ENCODE data around the gene BARHL1.

BARHL1 gene

GRCh38 chr9:132596200-132596599 is 13.8 kb downstream of the BARHL1 start:
- WGBS, result 93% methylated on average over 2 of the region's 3 CpGs
- peaks cover 3% of the 10 kb centered on the region for H3K4me1 ChIP-seq (ENCODE audit: control insufficient read depth, insufficient read depth, low read depth, low read length)
- H3K9ac ChIP-seq (ENCODE audit: low read length), result no peak overlapping the region
- H3K23ac ChIP-seq (ENCODE audit: low read length in 2 of 2), result no peak overlapping the region
- H2BK15ac ChIP-seq (ENCODE audit: low read depth, poor library complexity, severe bottlenecking), result no peak overlapping the region
- H2AK5ac ChIP-seq (ENCODE audit: low read length, severe bottlenecking), result no peak overlapping the region
- no peak for DNase-seq
- no peak overlapping the region for H3K4me2 ChIP-seq (ENCODE audit: low read length, poor library complexity, severe bottlenecking)
- peaks cover 16% of the 10 kb centered on the region for H3K79me1 ChIP-seq (replicated peaks; ENCODE audit: low read length, poor library complexity, severe bottlenecking)
- H2BK5ac ChIP-seq (ENCODE audit: low read depth, low read length, poor library complexity, severe bottlenecking), result no peak overlapping the region
- H3K18ac ChIP-seq (ENCODE audit: low read depth in 1 of 2, low read length in 2 of 2), result no peak overlapping the region
- H3K27ac ChIP-seq (ENCODE audit: low read length, poor library complexity, severe bottlenecking), result no peak overlapping the region
- no peak overlapping the region for H3K4ac ChIP-seq (ENCODE audit: low read depth in 1 of 2, low read length in 2 of 2)
- no peak overlapping the region for H4K8ac ChIP-seq (ENCODE audit: low read length)
- no peak overlapping the region for H2AFZ ChIP-seq (ENCODE audit: low read depth, low read length)
- H2BK120ac ChIP-seq (ENCODE audit: low read depth, low read length), result no peak overlapping the region
- no peak overlapping the region for H3K4me3 ChIP-seq (ENCODE audit: insufficient read depth in 1 of 2, low read depth in 1 of 2, low read length in 2 of 2)
- H3K9me3 ChIP-seq (ENCODE audit: control insufficient read depth, low read length), result no peaks in the 10 kb centered on the region
- no peak overlapping the region for H3K14ac ChIP-seq (ENCODE audit: low read length in 2 of 2)
- H3K27me3 ChIP-seq (ENCODE audit: control insufficient read depth in 1 of 2, insufficient read depth in 1 of 2, low read length in 2 of 2), result peaks cover 13 to 14% of the 10 kb centered on the region in 2 experiments
- H3K36me3 ChIP-seq (ENCODE audit: control insufficient read depth in 1 of 2, insufficient read depth in 2 of 2, low read depth in 1 of 2, low read length in 2 of 2), result peaks cover 45 to 70% of the 10 kb centered on the region in 2 experiments
- H4K91ac ChIP-seq (ENCODE audit: low read length), result no peak overlapping the region
- no peak overlapping the region for H2BK12ac ChIP-seq (ENCODE audit: low read length in 2 of 2)

GRCh38 chr9:132597073-132597775 is 14.8 kb downstream of the BARHL1 start:
- H3K4ac ChIP-seq (ENCODE audit: low read depth in 1 of 2, low read length in 2 of 2), result no peak overlapping the region
- no peak overlapping the region for H3K27ac ChIP-seq (ENCODE audit: low read length, poor library complexity, severe bottlenecking)
- H3K4me3 ChIP-seq (ENCODE audit: insufficient read depth in 1 of 2, low read depth in 1 of 2, low read length in 2 of 2), result no peak overlapping the region
- H3K9ac ChIP-seq (ENCODE audit: low read length), result no peak overlapping the region
- H2BK120ac ChIP-seq (ENCODE audit: low read depth, low read length), result no peak overlapping the region
- H3K14ac ChIP-seq (ENCODE audit: low read length in 2 of 2), result no peak overlapping the region
- peaks cover 48 to 79% of the 10 kb centered on the region in 2 experiments for H3K36me3 ChIP-seq (ENCODE audit: control insufficient read depth in 1 of 2, insufficient read depth in 2 of 2, low read depth in 1 of 2, low read length in 2 of 2)
- H4K8ac ChIP-seq (ENCODE audit: low read length), result no peak overlapping the region
- H2BK12ac ChIP-seq (ENCODE audit: low read length in 2 of 2), result no peak overlapping the region
- no peak overlapping the region for H4K91ac ChIP-seq (ENCODE audit: low read length)
- no peak overlapping the region for H3K23ac ChIP-seq (ENCODE audit: low read length in 2 of 2)
- peaks cover 2 to 4% of the 10 kb centered on the region in 2 experiments for H3K27me3 ChIP-seq (ENCODE audit: control insufficient read depth in 1 of 2, insufficient read depth in 1 of 2, low read length in 2 of 2)
- H3K79me1 ChIP-seq (replicated peaks; ENCODE audit: low read length, poor library complexity, severe bottlenecking), result peaks cover 14% of the 10 kb centered on the region
- H3K4me1 ChIP-seq (ENCODE audit: control insufficient read depth, insufficient read depth, low read depth, low read length), result peaks cover 3% of the 10 kb centered on the region
- no peak overlapping the region for H3K4me2 ChIP-seq (ENCODE audit: low read length, poor library complexity, severe bottlenecking)
- H2AFZ ChIP-seq (ENCODE audit: low read depth, low read length), result no peak overlapping the region
- H2AK5ac ChIP-seq (ENCODE audit: low read length, severe bottlenecking), result no peak overlapping the region
- no peaks in the 10 kb centered on the region for H3K9me3 ChIP-seq (ENCODE audit: control insufficient read depth, low read length)
- no peak overlapping the region for H2BK15ac ChIP-seq (ENCODE audit: low read depth, poor library complexity, severe bottlenecking)
- H2BK5ac ChIP-seq (ENCODE audit: low read depth, low read length, poor library complexity, severe bottlenecking), result no peak overlapping the region
- no peak overlapping the region for H3K18ac ChIP-seq (ENCODE audit: low read depth in 1 of 2, low read length in 2 of 2)
- no peak for DNase-seq
- WGBS, result 98% methylated on average over 16 of the region's 16 CpGs

GRCh38 chr9:132600326-132600984 is 18.0 kb downstream of the BARHL1 start:
- Histone ChIP-seq H3K36me3 (ENCODE audit: control insufficient read depth in 1 of 2, insufficient read depth in 2 of 2, low read depth in 1 of 2, low read length in 2 of 2) (peaks cover 53 to 86% of the 10 kb centered on the region in 2 experiments), H4K8ac (ENCODE audit: low read length) (no peak overlapping the region), H3K4me1 (ENCODE audit: control insufficient read depth, insufficient read depth, low read depth, low read length) (peaks cover 3% of the 10 kb centered on the region), H3K9me3 (ENCODE audit: control insufficient read depth, low read length) (no peaks in the 10 kb centered on the region), H3K23ac (ENCODE audit: low read length in 2 of 2) (no peak overlapping the region), H3K18ac (ENCODE audit: low read depth in 1 of 2, low read length in 2 of 2) (no peak overlapping the region), H2AFZ (ENCODE audit: low read depth, low read length) (no peak overlapping the region), H2AK5ac (ENCODE audit: low read length, severe bottlenecking) (no peak overlapping the region), H3K9ac (ENCODE audit: low read length) (no peak overlapping the region), H2BK5ac (ENCODE audit: low read depth, low read length, poor library complexity, severe bottlenecking) (no peak overlapping the region), H3K27me3 (ENCODE audit: control insufficient read depth in 1 of 2, insufficient read depth in 1 of 2, low read length in 2 of 2) (no peaks in the 10 kb centered on the region), H4K91ac (ENCODE audit: low read length) (no peak overlapping the region), H3K14ac (ENCODE audit: low read length in 2 of 2) (no peak overlapping the region), H3K4ac (ENCODE audit: low read depth in 1 of 2, low read length in 2 of 2) (no peak overlapping the region), H3K4me3 (ENCODE audit: insufficient read depth in 1 of 2, low read depth in 1 of 2, low read length in 2 of 2) (no peak overlapping the region), H3K27ac (ENCODE audit: low read length, poor library complexity, severe bottlenecking) (no peak overlapping the region), H3K79me1 (replicated peaks; ENCODE audit: low read length, poor library complexity, severe bottlenecking) (peaks cover 18% of the 10 kb centered on the region), H2BK15ac (ENCODE audit: low read depth, poor library complexity, severe bottlenecking) (no peak overlapping the region), H2BK12ac (ENCODE audit: low read length in 2 of 2) (no peak overlapping the region), H3K4me2 (ENCODE audit: low read length, poor library complexity, severe bottlenecking) (no peak overlapping the region), H2BK120ac (ENCODE audit: low read depth, low read length) (no peak overlapping the region)
- DNase-seq, result no peak
- WGBS, result 95% methylated on average over 12 of the region's 12 CpGs

- Histone ChIP-seq H3K23ac (ENCODE audit: low read length in 2 of 2) (no peak overlapping the region), H2AFZ (ENCODE audit: low read depth, low read length) (no peak overlapping the region), H3K4me2 (ENCODE audit: low read length, poor library complexity, severe bottlenecking) (no peak overlapping the region), H3K27ac (ENCODE audit: low read length, poor library complexity, severe bottlenecking) (no peak overlapping the region), H3K4me1 (ENCODE audit: control insufficient read depth, insufficient read depth, low read depth, low read length) (no peaks in the 10 kb centered on the region), H3K9ac (ENCODE audit: low read length) (no peak overlapping the region), H2AK5ac (ENCODE audit: low read length, severe bottlenecking) (no peak overlapping the region), H2BK12ac (ENCODE audit: low read length in 2 of 2) (no peak overlapping the region), H4K91ac (ENCODE audit: low read length) (no peak overlapping the region), H3K18ac (ENCODE audit: low read depth in 1 of 2, low read length in 2 of 2) (no peak overlapping the region), H3K36me3 (ENCODE audit: control insufficient read depth in 1 of 2, insufficient read depth in 2 of 2, low read depth in 1 of 2, low read length in 2 of 2) (peaks cover 56 to 88% of the 10 kb centered on the region in 2 experiments), H3K4ac (ENCODE audit: low read depth in 1 of 2, low read length in 2 of 2) (no peak overlapping the region), H3K79me1 (replicated peaks; ENCODE audit: low read length, poor library complexity, severe bottlenecking) (peaks cover 15% of the 10 kb centered on the region), H2BK120ac (ENCODE audit: low read depth, low read length) (no peak overlapping the region), H2BK5ac (ENCODE audit: low read depth, low read length, poor library complexity, severe bottlenecking) (no peak overlapping the region), H2BK15ac (ENCODE audit: low read depth, poor library complexity, severe bottlenecking) (no peak overlapping the region), H3K9me3 (ENCODE audit: control insufficient read depth, low read length) (no peaks in the 10 kb centered on the region), H3K27me3 (ENCODE audit: control insufficient read depth in 1 of 2, insufficient read depth in 1 of 2, low read length in 2 of 2) (no peaks in the 10 kb centered on the region), H3K14ac (ENCODE audit: low read length in 2 of 2) (no peak overlapping the region), H4K8ac (ENCODE audit: low read length) (no peak overlapping the region), H3K4me3 (ENCODE audit: insufficient read depth in 1 of 2, low read depth in 1 of 2, low read length in 2 of 2) (no peak overlapping the region)
- WGBS, result 60% methylated on average over 3 of the region's 3 CpGs
- DNase-seq, result no peak
These were observed 19.8 kb downstream of the BARHL1 start for GRCh38 chr9:132602207-132602606.

All from mesenchymal stem cell (in vitro differentiated cells and primary cell).